Activated gamma-delta T cell (primary cell): ENCODE results near the gene TPP1.

Source experiments
- DNase-seq: peaks from one replicate; lab custom pipeline; 2025; lab: John Stamatoyannopoulos, UW

The TPP1 gene

GRCh38 chr11:6587360-6587953 is 31.8 kb downstream of the TPP1 start:
- no peak for DNase-seq

GRCh38 chr11:6586434-6587359 is 32.5 kb downstream of the TPP1 start:
- no peak for DNase-seq

GRCh38 chr11:6584528-6584927 is 34.7 kb downstream of the TPP1 start:
- no peak for DNase-seq

GRCh38 chr11:6583584-6583983 is 35.6 kb downstream of the TPP1 start:
- no peak for DNase-seq

- DNase-seq, result no peak
These were observed 39.5 kb downstream of the TPP1 start for GRCh38 chr11:6579681-6580080.

GRCh38 chr11:6578134-6578533 is 41.1 kb downstream of the TPP1 start:
- DNase-seq, result no peak

- no peak for DNase-seq
These were observed 42.5 kb downstream of the TPP1 start for GRCh38 chr11:6576471-6577373.

GRCh38 chr11:6574816-6575715 is 44.2 kb downstream of the TPP1 start:
- DNase-seq, result no peak

- DNase-seq, result no peak
These were observed 47.0 kb downstream of the TPP1 start for GRCh38 chr11:6572215-6572614.

GRCh38 chr11:6571434-6572008 is 47.7 kb downstream of the TPP1 start:
- DNase-seq, result no peak

- DNase-seq, result no peak
These were observed 48.4 kb downstream of the TPP1 start for GRCh38 chr11:6570691-6571427.

GRCh38 chr11:6569706-6570105 is 49.5 kb downstream of the TPP1 start:
- no peak for DNase-seq

- no peak for DNase-seq
These were observed 50.9 kb downstream of the TPP1 start for GRCh38 chr11:6568191-6568918.

GRCh38 chr11:6567371-6567745 is 51.9 kb downstream of the TPP1 start:
- DNase-seq, result no peak

GRCh38 chr11:6566704-6567370 is 52.4 kb downstream of the TPP1 start:
- no peak for DNase-seq

GRCh38 chr11:6565988-6566703 is 53.1 kb downstream of the TPP1 start:
- no peak for DNase-seq

GRCh38 chr11:6565325-6565724 is 53.9 kb downstream of the TPP1 start:
- no peak for DNase-seq

GRCh38 chr11:6563667-6564066 is 55.6 kb downstream of the TPP1 start:
- no peak for DNase-seq
